K562 (cell line): ENCODE results near the gene SYT7. TPM values are rescaled to one million over a fixed set of nuclear protein-coding genes. Genes with fewer than 3 reads are reported as not detected.

Experiments used
- ATAC-seq: fragments of 200-7000 bp; cut with Tn5 transposase; 3 replicates; pipeline ENCODE4 v1.9.1; 2020; ENCODE audit warnings: moderate library complexity
- BruUV-seq: library from RNA; stranded (reverse); fragments of 400-500 nt; replicated peaks from 2 replicates; lab custom pipeline; 2021; lab: Mats Ljungman, UMichigan
- CTCF ChIA-PET: fragments of 300-600 bp; formaldehyde crosslinking; extraction: SDS; loops from one replicate; lab custom pipeline; 2021; ENCODE audit warnings: low intra/inter-chr PET ratio; lab: Yijun Ruan, JAX
- POLR2A ChIA-PET: fragments of 300-600, 350-650 bp; sonication (Branson Sonifier 250); formaldehyde crosslinking; extraction: SDS; loops from one replicate; lab custom pipeline; 2021; ENCODE audit warnings: antibody characterized with exemption, inconsistent platforms; lab: Yijun Ruan, JAX
- DNase-seq, 4 experiments: peaks; one replicate each; pipeline versions ENCODE4 v3.0.0 to v3.0.0-alpha.2; 2011 to 2018; ENCODE audit warnings: low spot score in 3 of 4, mixed read lengths in 3 of 4; ENCODE audit errors: extremely low read depth in 1 of 4
- FAIRE-seq: peaks from 2 replicates; lab custom pipeline; 2011; peaks lifted over from hg19 to GRCh38; lab: Jason Lieb, UNC
- H2AFZ ChIP-seq: 2 replicates; pipeline ENCODE4 v1.6.0; 2011; ENCODE audit warnings: low read depth, low read length, control low read depth, inconsistent platforms
- H3K27ac ChIP-seq: fragments of 200-600 bp; 3 replicates; pipeline ENCODE4 v1.8.0; 2011; ENCODE audit warnings: low read depth, mild to moderate bottlenecking, control low read depth, inconsistent platforms, low read length, moderate library complexity, mixed read lengths; ENCODE audit errors: extremely low read depth
- H3K27me3 ChIP-seq, 2 experiments: fragments of 300-600 bp in 1 of 2; 2 replicates in 1 of 2; 3 replicates in 1 of 2; pipeline versions ENCODE4 v1.6.0 to v1.8.0; 2011; ENCODE audit warnings: inconsistent platforms in 2 of 2, low read length in 2 of 2, mild to moderate bottlenecking in 1 of 2, mixed read lengths in 1 of 2, moderate library complexity in 1 of 2; ENCODE audit not compliant: control insufficient read depth in 2 of 2, insufficient read depth in 2 of 2
- H3K36me3 ChIP-seq: fragments of 300-600 bp; 3 replicates; pipeline ENCODE4 v1.8.0; 2011; ENCODE audit warnings: mild to moderate bottlenecking, low read length, inconsistent platforms; ENCODE audit not compliant: control insufficient read depth, insufficient read depth
- H3K4me1 ChIP-seq, 2 experiments: fragments of 200-600 bp in 1 of 2; replicated peaks in 1 of 2; 2 replicates in 1 of 2; 3 replicates in 1 of 2; pipeline versions ENCODE4 v1.5.1 to v1.8.0; 2011; ENCODE audit warnings: inconsistent platforms in 2 of 2, low read length in 2 of 2, mild to moderate bottlenecking in 1 of 2, mixed read lengths in 1 of 2, moderate library complexity in 1 of 2; ENCODE audit not compliant: control insufficient read depth in 2 of 2, insufficient read depth in 2 of 2
- H3K4me2 ChIP-seq: 2 replicates; pipeline ENCODE4 v1.6.1; 2011; ENCODE audit warnings: low read length, control low read depth, inconsistent platforms, mixed read lengths; ENCODE audit not compliant: insufficient read depth
- H3K4me3 ChIP-seq: fragments of 200-600 bp; sonication (generic), shearing (Covaris generic); 2 replicates; pipeline ENCODE4 v1.5.1; 2016; ENCODE audit warnings: control low read depth, inconsistent platforms
- H3K79me2 ChIP-seq: fragments of 200-600 bp; 3 replicates; pipeline ENCODE4 v1.8.0; 2011; ENCODE audit warnings: low read length, inconsistent platforms; ENCODE audit not compliant: control insufficient read depth, insufficient read depth
- H3K9ac ChIP-seq, 2 experiments: 2 replicates each; pipeline versions ENCODE4 v1.6.0 to v1.6.1; 2011; ENCODE audit warnings: low read depth in 2 of 2, low read length in 2 of 2, control low read depth in 1 of 2, inconsistent platforms in 1 of 2, mild to moderate bottlenecking in 1 of 2, mixed read lengths in 1 of 2; ENCODE audit not compliant: insufficient read depth in 1 of 2
- H3K9me1 ChIP-seq: one replicate; pipeline ENCODE4 v1.6.0; 2011; ENCODE audit warnings: inconsistent platforms, mild to moderate bottlenecking, low read length, moderate library complexity; ENCODE audit not compliant: control insufficient read depth, insufficient read depth
- H3K9me3 ChIP-seq: replicated peaks from 2 replicates; pipeline ENCODE4 v1.5.1; 2011; ENCODE audit warnings: low read depth, low read length, inconsistent platforms; ENCODE audit not compliant: control insufficient read depth, insufficient read depth
- H4K20me1 ChIP-seq: replicated peaks from 2 replicates; pipeline ENCODE4 v1.6.1; 2011; ENCODE audit warnings: low read length, inconsistent platforms, mixed read lengths; ENCODE audit not compliant: control insufficient read depth, insufficient read depth
- FOXK1 ChIP-seq: sonication (generic); formaldehyde crosslinking; IDR thresholded peaks from 2 replicates; pipeline ENCODE4 v1.8.0; 2022; ENCODE audit warnings: missing genetic modification reagents, mild to moderate bottlenecking, borderline replicate concordance
- HMG20A ChIP-seq: fragments of 450-650 bp; formaldehyde crosslinking; conservative IDR thresholded peaks from 2 replicates; pipeline ENCODE4 v1.4.0; 2020; ENCODE audit warnings: mild to moderate bottlenecking, mixed read lengths
- IRF1 ChIP-seq: sonication (generic); formaldehyde crosslinking; IDR thresholded peaks from 2 replicates; pipeline ENCODE4 v1.8.0; 2022; ENCODE audit warnings: missing genetic modification reagents, mild to moderate bottlenecking, borderline replicate concordance
- MTA3 ChIP-seq: fragments of 450-650 bp; formaldehyde crosslinking; IDR thresholded peaks from 2 replicates; pipeline ENCODE4 v1.6.1; 2017; ENCODE audit warnings: mild to moderate bottlenecking, borderline replicate concordance
- NFYB ChIP-seq: IDR thresholded peaks from 2 replicates; pipeline ENCODE4 v1.6.1; 2011; ENCODE audit warnings: mild to moderate bottlenecking, moderate library complexity; ENCODE audit not compliant: insufficient read length; ENCODE audit errors: extremely low read depth
- ZNF518B ChIP-seq: fragments of 250-450 bp; sonication (Bioruptor Pico); IDR thresholded peaks from 2 replicates; pipeline ENCODE4 v1.5.0; 2021; ENCODE audit warnings: mild to moderate bottlenecking, moderate library complexity
- WGBS: fragments of 100-300 bp; shearing (Covaris generic); methylation state at CpG from one replicate; pipeline ENCODE4 v1.1.6; 2016; ENCODE audit warnings: low coverage, mixed read lengths; ENCODE audit not compliant: insufficient coverage; ENCODE audit errors: missing lambda C conversion rate; 5-methylcytosine and 5-hydroxymethylcytosine counted together
- in situ Hi-C: fragments of 300-500 bp; cut with MboI; formaldehyde crosslinking; loops from 4 replicates; pipeline ENCODE4 v1.15.0; 2018; ENCODE audit warnings: inconsistent platforms, mixed read lengths
- intact Hi-C: fragments of 100-400 bp; cut with micrococcal nuclease; formaldehyde crosslinking; loops from 2 replicates; pipeline ENCODE4 v1.14.2; 2022
- polyA plus RNA-seq, 8 experiments: library from polyadenylated mRNA; depleted of rRNA in 4 of 8; stranded (reverse) in 5 of 8; unstranded in 3 of 8; fragments of >200 nt; fragmentation: Nextera tagmentation in 2 of 8; fragmentation: Illumina TruSeq in 1 of 8; extraction: Ambion mirVana in 2 of 8; extraction: Trizol in 1 of 8; gene quantifications; 2 replicates each; pipeline versions ENCODE4 v1.2.1 to v1.2.3, GENCODE V29; 2011 to 2014; ENCODE audit warnings: inconsistent platforms in 1 of 8, missing spikeins in 1 of 8
- total RNA-seq, 7 experiments: library from RNA; depleted of rRNA in 6 of 7; stranded (reverse); fragments of >200 nt in 6 of 7; fragmentation: Illumina TruSeq in 2 of 7; extraction: Trizol in 2 of 7; gene quantifications; 2 replicates each; pipeline versions ENCODE4 v1.2.1 to v1.2.3, GENCODE V29; 2011 to 2021; ENCODE audit warnings: low replicate concordance in 1 of 7
- TF ChIP-seq, protein P1 (sequence below): fragments of 450-650 bp; IDR thresholded peaks from 2 replicates; pipeline ENCODE4 v1.6.1; 2018; ENCODE audit not compliant: partially characterized antibody

The SYT7 gene
- total and polyA plus RNA-seq, 9 of the 15 experiments (the other 6 are each of a cell fraction or from before 2014, with no cell fraction given), result 0.01 to 0.51 (median 0.16) TPM; not detected in 1

DNA sequence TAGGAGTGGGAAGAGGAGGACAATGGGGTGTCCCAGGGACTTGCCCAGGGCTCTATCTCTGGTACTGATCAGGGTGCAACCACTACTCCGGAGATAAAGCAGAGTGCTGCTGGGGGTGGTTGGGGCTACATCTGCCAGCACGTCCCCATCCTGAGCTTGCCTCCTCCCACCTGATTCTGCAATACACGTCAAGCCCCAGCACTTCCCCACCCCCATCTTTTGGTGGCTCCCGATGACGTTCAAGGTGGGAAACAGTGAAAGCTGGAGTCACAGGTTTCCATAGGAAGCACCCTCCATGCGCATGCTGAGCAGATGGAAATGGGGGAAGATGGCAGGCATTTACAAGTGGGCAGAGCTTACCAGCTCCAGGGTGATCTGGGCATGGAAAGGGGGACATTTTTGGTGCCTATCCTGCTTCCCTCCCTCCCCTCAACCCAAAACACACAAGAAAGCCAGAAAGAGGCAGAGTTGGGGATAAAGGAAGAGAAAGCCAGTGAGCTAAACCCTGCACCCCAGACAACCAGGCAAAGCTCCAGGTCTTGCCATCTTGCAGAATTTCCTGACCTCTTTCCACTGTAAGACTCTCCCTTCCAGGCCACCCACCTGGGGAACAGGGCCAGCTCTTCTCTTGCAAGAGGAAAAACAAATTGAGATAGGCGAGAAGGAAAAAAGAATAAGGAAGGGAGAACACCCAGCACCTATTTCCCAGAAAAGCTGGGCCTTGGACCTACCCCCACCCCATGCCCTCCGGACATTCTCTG lies 15.8 kb downstream of the SYT7 start:
- ChIA-PET POLR2A (no interaction called here), CTCF (no interaction called here)
- DNase-seq, result no peak
- FAIRE-seq, result no peak
- H3K9ac ChIP-seq, result no peak overlapping the region
- no TSS peak for BruUV-seq
- H3K27ac ChIP-seq, result no peak overlapping the region
- 1% methylated on average over 7 of the region's 8 CpGs for WGBS
- no peak overlapping the region for H2AFZ ChIP-seq
- peaks cover 0 to 10% of the 10 kb centered on the region in 2 experiments; a peak in 2 of 5 replicates for H3K4me1 ChIP-seq
- in situ Hi-C loops, result no loop called here
- intact Hi-C loops, result loop anchor here (5.0 kb wide), 1 partner anchor 62 kb away; no protein-coding TSS in a partner anchor
- H4K20me1 ChIP-seq, result peaks cover 30% of the 10 kb centered on the region; the same call in 1 of the 2 replicates
- no peaks in the 10 kb centered on the region for H3K9me3 ChIP-seq
- no peak for ATAC-seq
- no peaks in the 10 kb centered on the region for H3K36me3 ChIP-seq
- peaks cover 7 to 25% of the 10 kb centered on the region in 2 experiments; a peak in 4 of 5 replicates for H3K27me3 ChIP-seq
- H3K4me3 ChIP-seq, result no peak overlapping the region
- H3K9me1 ChIP-seq, result no peaks in the 10 kb centered on the region
- TF ChIP-seq ZNF518B, result no peak
- no peak for TF ChIP-seq NFYB
- TF ChIP-seq, protein P1, sequence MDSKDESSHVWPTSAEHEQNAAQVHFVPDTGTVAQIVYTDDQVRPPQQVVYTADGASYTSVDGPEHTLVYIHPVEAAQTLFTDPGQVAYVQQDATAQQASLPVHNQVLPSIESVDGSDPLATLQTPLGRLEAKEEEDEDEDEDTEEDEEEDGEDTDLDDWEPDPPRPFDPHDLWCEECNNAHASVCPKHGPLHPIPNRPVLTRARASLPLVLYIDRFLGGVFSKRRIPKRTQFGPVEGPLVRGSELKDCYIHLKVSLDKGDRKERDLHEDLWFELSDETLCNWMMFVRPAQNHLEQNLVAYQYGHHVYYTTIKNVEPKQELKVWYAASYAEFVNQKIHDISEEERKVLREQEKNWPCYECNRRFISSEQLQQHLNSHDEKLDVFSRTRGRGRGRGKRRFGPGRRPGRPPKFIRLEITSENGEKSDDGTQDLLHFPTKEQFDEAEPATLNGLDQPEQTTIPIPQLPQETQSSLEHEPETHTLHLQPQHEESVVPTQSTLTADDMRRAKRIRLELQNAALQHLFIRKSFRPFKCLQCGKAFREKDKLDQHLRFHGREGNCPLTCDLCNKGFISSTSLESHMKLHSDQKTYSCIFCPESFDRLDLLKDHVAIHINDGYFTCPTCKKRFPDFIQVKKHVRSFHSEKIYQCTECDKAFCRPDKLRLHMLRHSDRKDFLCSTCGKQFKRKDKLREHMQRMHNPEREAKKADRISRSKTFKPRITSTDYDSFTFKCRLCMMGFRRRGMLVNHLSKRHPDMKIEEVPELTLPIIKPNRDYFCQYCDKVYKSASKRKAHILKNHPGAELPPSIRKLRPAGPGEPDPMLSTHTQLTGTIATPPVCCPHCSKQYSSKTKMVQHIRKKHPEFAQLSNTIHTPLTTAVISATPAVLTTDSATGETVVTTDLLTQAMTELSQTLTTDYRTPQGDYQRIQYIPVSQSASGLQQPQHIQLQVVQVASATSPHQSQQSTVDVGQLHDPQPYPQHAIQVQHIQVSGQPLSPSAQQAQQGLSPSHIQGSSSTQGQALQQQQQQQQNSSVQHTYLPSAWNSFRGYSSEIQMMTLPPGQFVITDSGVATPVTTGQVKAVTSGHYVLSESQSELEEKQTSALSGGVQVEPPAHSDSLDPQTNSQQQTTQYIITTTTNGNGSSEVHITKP, result no peak
- TF ChIP-seq FOXK1 (CRISPR knock-in tag), result no peak
- no peak for TF ChIP-seq MTA3
- no peak for TF ChIP-seq HMG20A (CRISPR knock-in tag)
- no peak for TF ChIP-seq IRF1
- H3K4me2 ChIP-seq, result no peak overlapping the region
- no peaks in the 10 kb centered on the region for H3K79me2 ChIP-seq
